Osteoblast (primary cell): ENCODE data around the gene RARA. TPM values are rescaled to one million over a fixed set of nuclear protein-coding genes. Genes with fewer than 3 reads are reported as not detected.
A peak's percentile ranks its signal among the peaks of the same experiment; 100 is the strongest.

ENCODE experiments used
- DNase-seq: peaks from one replicate; pipeline ENCODE4 v3.0.0; 2011; ENCODE audit warnings: low spot score, mixed read lengths; ENCODE audit not compliant: insufficient read length; ENCODE audit errors: missing footprints
- H2AFZ ChIP-seq: 2 replicates; pipeline ENCODE4 v1.6.0; 2011; ENCODE audit warnings: mild to moderate bottlenecking, low read length
- H3K27ac ChIP-seq: 2 replicates; pipeline ENCODE4 v1.5.1; 2011; ENCODE audit warnings: mild to moderate bottlenecking, low read depth, low read length, moderate library complexity
- H3K27me3 ChIP-seq: 2 replicates; pipeline ENCODE4 v1.6.0; 2012; ENCODE audit warnings: mild to moderate bottlenecking, control low read depth, inconsistent platforms, low read length, moderate library complexity; ENCODE audit not compliant: insufficient read depth
- H3K36me3 ChIP-seq: 2 replicates; pipeline ENCODE4 v1.5.1; 2011; ENCODE audit warnings: mild to moderate bottlenecking, low read length, control low read depth, moderate library complexity; ENCODE audit not compliant: insufficient read depth
- H3K4me1 ChIP-seq: 2 replicates; pipeline ENCODE4 v1.5.1; 2011; ENCODE audit warnings: mild to moderate bottlenecking, low read length, control low read depth, moderate library complexity; ENCODE audit not compliant: insufficient read depth
- H3K4me2 ChIP-seq: 2 replicates; pipeline ENCODE4 v1.6.0; 2011; ENCODE audit warnings: mild to moderate bottlenecking, low read length; ENCODE audit not compliant: insufficient read depth
- H3K4me3 ChIP-seq: fragments of 200-600 bp; sonication (generic); 3 replicates; pipeline ENCODE4 v1.5.1; 2012; ENCODE audit warnings: mild to moderate bottlenecking, low read length, inconsistent platforms; ENCODE audit not compliant: insufficient read depth
- H3K79me2 ChIP-seq: 2 replicates; pipeline ENCODE4 v1.6.0; 2012; ENCODE audit warnings: mild to moderate bottlenecking, low read length, control low read depth, inconsistent platforms; ENCODE audit not compliant: insufficient read depth
- H3K9me3 ChIP-seq: 2 replicates; pipeline ENCODE4 v1.5.1; 2011; ENCODE audit warnings: low read depth, low read length, control low read depth
- H4K20me1 ChIP-seq: 2 replicates; pipeline ENCODE4 v1.6.0; 2012; ENCODE audit warnings: mild to moderate bottlenecking, low read length, control low read depth; ENCODE audit not compliant: insufficient read depth
- total RNA-seq: library from RNA; depleted of rRNA; stranded (reverse); fragments of >200 nt; gene quantifications from 2 replicates; pipeline ENCODE4 v1.2.3, GENCODE V29; 2012
- TF ChIP-seq, protein P1 (sequence below): IDR thresholded peaks from 2 replicates; pipeline ENCODE4 v1.5.1; 2011; ENCODE audit warnings: mild to moderate bottlenecking, low read depth, low read length, moderate library complexity; ENCODE audit errors: extremely low read depth

Gene RARA
- total RNA-seq, 1 donor: 31.1 TPM

GRCh38 chr17:40286473-40286872 lies 22.5 kb upstream of the RARA start:
- H3K27ac ChIP-seq: no peak overlapping the region

DNA sequence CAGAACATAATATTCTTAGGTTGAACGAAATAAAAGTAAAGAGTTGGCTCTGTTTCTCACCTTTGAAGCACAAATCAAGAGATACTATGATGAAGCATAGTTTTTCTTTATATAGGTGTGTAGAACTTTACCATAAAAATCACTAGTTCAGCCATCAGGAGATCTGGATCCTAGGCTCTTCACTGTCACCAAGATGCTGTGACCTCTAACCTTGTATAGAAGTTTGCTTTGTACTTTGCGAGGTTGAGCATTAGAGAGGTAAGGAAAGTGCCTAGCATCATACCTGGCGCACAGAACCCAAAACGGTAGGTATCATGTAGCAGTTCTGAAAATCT lies 21.9 kb upstream of the RARA start:
- peaks cover 4% of the 10 kb centered on the region for H4K20me1 ChIP-seq
- H3K4me2 ChIP-seq: peak overlapping the region; percentile 75
- TF ChIP-seq, protein P1, sequence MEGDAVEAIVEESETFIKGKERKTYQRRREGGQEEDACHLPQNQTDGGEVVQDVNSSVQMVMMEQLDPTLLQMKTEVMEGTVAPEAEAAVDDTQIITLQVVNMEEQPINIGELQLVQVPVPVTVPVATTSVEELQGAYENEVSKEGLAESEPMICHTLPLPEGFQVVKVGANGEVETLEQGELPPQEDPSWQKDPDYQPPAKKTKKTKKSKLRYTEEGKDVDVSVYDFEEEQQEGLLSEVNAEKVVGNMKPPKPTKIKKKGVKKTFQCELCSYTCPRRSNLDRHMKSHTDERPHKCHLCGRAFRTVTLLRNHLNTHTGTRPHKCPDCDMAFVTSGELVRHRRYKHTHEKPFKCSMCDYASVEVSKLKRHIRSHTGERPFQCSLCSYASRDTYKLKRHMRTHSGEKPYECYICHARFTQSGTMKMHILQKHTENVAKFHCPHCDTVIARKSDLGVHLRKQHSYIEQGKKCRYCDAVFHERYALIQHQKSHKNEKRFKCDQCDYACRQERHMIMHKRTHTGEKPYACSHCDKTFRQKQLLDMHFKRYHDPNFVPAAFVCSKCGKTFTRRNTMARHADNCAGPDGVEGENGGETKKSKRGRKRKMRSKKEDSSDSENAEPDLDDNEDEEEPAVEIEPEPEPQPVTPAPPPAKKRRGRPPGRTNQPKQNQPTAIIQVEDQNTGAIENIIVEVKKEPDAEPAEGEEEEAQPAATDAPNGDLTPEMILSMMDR: no peak
- H3K9me3 ChIP-seq: no peaks in the 10 kb centered on the region
- peak overlapping the region; percentile 42 for H3K4me3 ChIP-seq
- peaks cover 8% of the 10 kb centered on the region for H3K79me2 ChIP-seq
- H3K27ac ChIP-seq: peak overlapping the region; percentile 9
- peaks cover 14% of the 10 kb centered on the region for H3K36me3 ChIP-seq
- peaks cover 35% of the 10 kb centered on the region for H3K4me1 ChIP-seq
- no peaks in the 10 kb centered on the region for H3K27me3 ChIP-seq
- DNase-seq: no peak
- peak overlapping the region; percentile 7 for H2AFZ ChIP-seq

More at GRCh38 chr17:40286473-40286872, 22.5 kb upstream of the RARA start:
- no peak overlapping the region for H3K4me3 ChIP-seq
- H3K9me3 ChIP-seq: no peaks in the 10 kb centered on the region
- no peaks in the 10 kb centered on the region for H3K27me3 ChIP-seq
- peaks cover 39% of the 10 kb centered on the region for H3K4me1 ChIP-seq
- H3K4me2 ChIP-seq: no peak overlapping the region
- TF ChIP-seq, protein P1: no peak
- H4K20me1 ChIP-seq: peaks cover 4% of the 10 kb centered on the region
- peaks cover 8% of the 10 kb centered on the region for H3K79me2 ChIP-seq
- no peak overlapping the region for H2AFZ ChIP-seq
- peaks cover 17% of the 10 kb centered on the region for H3K36me3 ChIP-seq
- no peak for DNase-seq

- Histone ChIP-seq H2AFZ (peak within 1 kb of the TSS; percentile 44), H3K36me3 (peaks cover 8% of the 10 kb centered on the region), H3K4me3 (peak within 1 kb of the TSS; percentile 85), H3K9me3 (no peaks in the 10 kb centered on the region), H4K20me1 (peaks cover 4% of the 10 kb centered on the region), H3K4me2 (peak within 1 kb of the TSS; percentile 99), H3K4me1 (peaks cover 35% of the 10 kb centered on the region), H3K27me3 (no peaks in the 10 kb centered on the region), H3K79me2 (peaks cover 8% of the 10 kb centered on the region), H3K27ac (peak within 1 kb of the TSS; percentile 82)
- TF ChIP-seq, protein P1: no peak
- DNase-seq: peak; percentile 95
Measured at GRCh38 chr17:40287494-40288369, 21.2 kb upstream of the RARA start, which contains the start of gene CDC6. Gene CDC6, plus strand, starts transcription at chr17:40287879. Its CDS starts 1,542 bp downstream, at chr17:40289421.

DNA sequence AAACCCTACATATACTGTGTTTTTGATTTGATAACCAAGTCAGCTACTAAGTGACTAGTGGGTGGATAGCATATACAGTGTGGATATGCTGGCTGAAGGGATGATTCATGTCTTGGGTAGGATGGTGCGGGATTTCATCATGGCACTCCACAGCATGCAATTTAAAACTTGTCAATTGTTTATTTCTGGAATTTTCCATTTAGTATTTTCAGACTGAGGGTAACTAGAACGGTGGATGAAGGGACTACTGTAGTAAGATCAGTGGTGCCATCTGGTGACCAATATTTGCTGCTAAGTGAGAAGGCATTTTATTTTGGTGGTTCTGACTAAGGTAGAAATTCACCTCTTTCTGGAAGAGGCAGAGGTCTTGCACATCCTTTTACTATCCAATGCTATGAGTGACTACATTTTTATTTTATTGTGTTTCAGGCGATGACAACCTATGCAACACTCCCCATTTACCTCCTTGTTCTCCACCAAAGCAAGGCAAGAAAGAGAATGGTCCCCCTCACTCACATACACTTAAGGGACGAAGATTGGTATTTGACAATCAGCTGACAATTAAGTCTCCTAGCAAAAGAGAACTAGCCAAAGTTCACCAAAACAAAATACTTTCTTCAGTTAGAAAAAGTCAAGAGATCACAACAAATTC lies 18.2 kb upstream of the RARA start:
- Histone ChIP-seq H3K4me3 (no peak overlapping the region), H3K9me3 (no peaks in the 10 kb centered on the region), H3K79me2 (peaks cover 8% of the 10 kb centered on the region), H3K4me2 (peak overlapping the region; percentile 16), H3K27me3 (no peaks in the 10 kb centered on the region), H3K36me3 (peaks cover 12% of the 10 kb centered on the region), H4K20me1 (no peaks in the 10 kb centered on the region), H3K4me1 (peaks cover 16% of the 10 kb centered on the region), H2AFZ (no peak overlapping the region), H3K27ac (peak overlapping the region; percentile 26)
- TF ChIP-seq, protein P1: peak; percentile 77
- DNase-seq: peak; percentile 92
